Astrocyte of the cerebellum (primary cell): ENCODE measurements around the gene PHETA1.
"Not testable (repeated sequence)": the region's sequence is repeated elsewhere in the genome, so short reads cannot be mapped to it uniquely, and the experiment has no call there.

Experiments
- DNase-seq: peaks from one replicate; pipeline ENCODE4 v3.0.0-alpha.2; 2011; ENCODE audit warnings: low read depth
- H3K4me3 ChIP-seq: 2 replicates; pipeline ENCODE4 v1.5.1; 2011; ENCODE audit warnings: mild to moderate bottlenecking, low read depth, low read length, moderate library complexity
- CTCF ChIP-seq: IDR thresholded peaks from 2 replicates; pipeline ENCODE4 v1.5.1; 2012; ENCODE audit warnings: low read length, low read depth, moderate library complexity, mild to moderate bottlenecking; ENCODE audit errors: missing control alignments
- in situ Hi-C: cut with HindIII; loops from 2 replicates; pipeline ENCODE4 v1.10.0; 2017; ENCODE audit warnings: low sequenced_read_pairs

Gene PHETA1

GRCh38 chr12:111347891-111348644 lies 20.8 kb downstream of the PHETA1 start:
- in situ Hi-C loops, result loop anchor here (10.0 kb wide), 1 partner anchor 83 kb away; no protein-coding TSS in a partner anchor
- DNase-seq, result no peak
- no peak overlapping the region for H3K4me3 ChIP-seq
- no peak for TF ChIP-seq CTCF

GRCh38 chr12:111344254-111344875 lies 24.5 kb downstream of the PHETA1 start:
- no peak overlapping the region for H3K4me3 ChIP-seq
- no peak for DNase-seq
- no peak for TF ChIP-seq CTCF
- in situ Hi-C loops, result loop anchor here (5.0 to 10.0 kb wide), 2 partner anchors 80 to 108 kb away; no protein-coding TSS in a partner anchor

- H3K4me3 ChIP-seq, result no peak overlapping the region
- in situ Hi-C loops, result loop anchor here (5.0 to 10.0 kb wide), 2 partner anchors 78 to 109 kb away; no protein-coding TSS in a partner anchor
- DNase-seq, result no peak
- TF ChIP-seq CTCF, result no peak
Observed at GRCh38 chr12:111343181-111343580, 25.7 kb downstream of the PHETA1 start.

GRCh38 chr12:111342376-111342775 lies 26.5 kb downstream of the PHETA1 start:
- in situ Hi-C loops, result loop anchor here (5.0 to 10.0 kb wide), 2 partner anchors 78 to 110 kb away; no protein-coding TSS in a partner anchor
- TF ChIP-seq CTCF, result no peak
- H3K4me3 ChIP-seq, result no peak overlapping the region
- no peak for DNase-seq

GRCh38 chr12:111341426-111342065 lies 27.3 kb downstream of the PHETA1 start:
- in situ Hi-C loops, result loop anchor here (5.0 to 10.0 kb wide), 2 partner anchors 77 to 111 kb away; no protein-coding TSS in a partner anchor
- no peak overlapping the region for H3K4me3 ChIP-seq
- TF ChIP-seq CTCF, result no peak
- DNase-seq, result no peak

- H3K4me3 ChIP-seq, DNase-seq: not testable (repeated sequence)
- in situ Hi-C loops, result loop anchor here (5.0 to 10.0 kb wide), 2 partner anchors 76 to 112 kb away; no protein-coding TSS in a partner anchor
Observed at GRCh38 chr12:111340680-111341079, 28.2 kb downstream of the PHETA1 start.
